Fibroblast of the aortic adventitia (primary cell): Measurements from ENCODE around the gene GAL3ST2. TPM values are rescaled to one million over a fixed set of nuclear protein-coding genes. Genes with fewer than 3 reads are reported as not detected.
"Not testable (repeated sequence)": the region's sequence is repeated elsewhere in the genome, so short reads cannot be mapped to it uniquely, and the experiment has no call there.

Experiments used
- DNase-seq: peaks from one replicate; pipeline ENCODE4 v3.0.0-alpha.2; 2010; ENCODE audit warnings: low read depth
- H3K4me3 ChIP-seq: 2 replicates; pipeline ENCODE4 v1.5.1; 2011; ENCODE audit warnings: low read depth, mild to moderate bottlenecking, control low read depth, low read length, moderate library complexity
- CTCF ChIP-seq: IDR thresholded peaks from 2 replicates; pipeline ENCODE4 v1.5.1; 2011; ENCODE audit warnings: mild to moderate bottlenecking, low read length, control low read depth, inconsistent platforms; ENCODE audit not compliant: insufficient read depth
- total RNA-seq: library from RNA; depleted of rRNA; stranded (reverse); fragments of >200 nt; gene quantifications from 2 replicates; pipeline ENCODE4 v1.2.3, GENCODE V29; 2012; ENCODE audit warnings: low replicate concordance

The GAL3ST2 gene
- total RNA-seq, 1 donor, result not detected

GRCh38 chr2:241833101-241833663 lies 56.6 kb downstream of the GAL3ST2 start:
- no peak for TF ChIP-seq CTCF
- peak; percentile 64 for DNase-seq
- no peak overlapping the region for H3K4me3 ChIP-seq

GRCh38 chr2:241833756-241834526 lies 57.3 kb downstream of the GAL3ST2 start:
- not testable (repeated sequence) for DNase-seq, H3K4me3 ChIP-seq

- no peak for DNase-seq
- H3K4me3 ChIP-seq, result no peak overlapping the region
- TF ChIP-seq CTCF, result no peak
Measured at GRCh38 chr2:241834527-241835210, 58.0 kb downstream of the GAL3ST2 start.

GRCh38 chr2:241835611-241836010 lies 59.0 kb downstream of the GAL3ST2 start:
- TF ChIP-seq CTCF, result no peak
- no peak overlapping the region for H3K4me3 ChIP-seq
- DNase-seq, result no peak

- no peak overlapping the region for H3K4me3 ChIP-seq
- no peak for DNase-seq
- TF ChIP-seq CTCF, result no peak
Measured at GRCh38 chr2:241836292-241836691, 59.7 kb downstream of the GAL3ST2 start.

- TF ChIP-seq CTCF, result no peak
- no peak overlapping the region for H3K4me3 ChIP-seq
- DNase-seq, result no peak
Measured at GRCh38 chr2:241837197-241837965, 60.8 kb downstream of the GAL3ST2 start.
